HL-60 (cell line): ENCODE measurements around the gene COX8C.

Experiments used
- GABPA ChIP-seq: IDR thresholded peaks from 2 replicates; pipeline ENCODE4 v1.6.1; 2012; ENCODE audit warnings: low read depth
- POLR2AphosphoS5 ChIP-seq: IDR thresholded peaks from 2 replicates; pipeline ENCODE4 v1.6.1; 2012; ENCODE audit warnings: low read depth
- SPI1 ChIP-seq: IDR thresholded peaks from 2 replicates; pipeline ENCODE4 v1.6.1; 2012; ENCODE audit warnings: low read depth, mild to moderate bottlenecking, borderline replicate concordance
- TF ChIP-seq, protein P1 (sequence below): IDR thresholded peaks from one replicate; pipeline ENCODE4 v1.5.1; 2011; ENCODE audit warnings: low read length, control low read depth, inconsistent platforms; ENCODE audit not compliant: insufficient read depth
- TF ChIP-seq, protein P2 (sequence below): IDR thresholded peaks from 2 replicates; pipeline ENCODE4 v1.6.1; 2012; ENCODE audit warnings: low read depth; ENCODE audit not compliant: insufficient replicate concordance

DNA sequence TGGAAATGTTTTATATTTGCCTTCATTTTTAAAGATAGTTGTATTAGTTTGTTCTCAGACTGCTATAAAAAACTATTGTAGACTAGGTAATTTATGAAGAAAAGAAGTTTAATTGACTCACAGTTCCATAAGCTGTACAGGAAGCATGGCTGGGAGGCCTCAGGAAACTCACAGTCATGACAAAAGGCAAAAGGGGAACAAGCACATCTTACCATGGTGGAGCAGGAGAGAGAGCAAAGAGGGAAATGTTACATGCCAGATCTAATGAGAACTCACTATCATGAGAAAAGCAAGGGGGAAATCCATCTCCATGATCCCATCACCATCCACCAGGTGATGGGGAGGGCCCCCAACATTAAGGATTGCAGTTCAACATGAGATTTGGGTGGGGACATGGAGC lies 48.2 kb downstream of the COX8C start:
- TF ChIP-seq SPI1 (peak; percentile 68; the same call in 1 of the 2 replicates), POLR2AphosphoS5 (no peak), GABPA (no peak)
- TF ChIP-seq, protein P1, sequence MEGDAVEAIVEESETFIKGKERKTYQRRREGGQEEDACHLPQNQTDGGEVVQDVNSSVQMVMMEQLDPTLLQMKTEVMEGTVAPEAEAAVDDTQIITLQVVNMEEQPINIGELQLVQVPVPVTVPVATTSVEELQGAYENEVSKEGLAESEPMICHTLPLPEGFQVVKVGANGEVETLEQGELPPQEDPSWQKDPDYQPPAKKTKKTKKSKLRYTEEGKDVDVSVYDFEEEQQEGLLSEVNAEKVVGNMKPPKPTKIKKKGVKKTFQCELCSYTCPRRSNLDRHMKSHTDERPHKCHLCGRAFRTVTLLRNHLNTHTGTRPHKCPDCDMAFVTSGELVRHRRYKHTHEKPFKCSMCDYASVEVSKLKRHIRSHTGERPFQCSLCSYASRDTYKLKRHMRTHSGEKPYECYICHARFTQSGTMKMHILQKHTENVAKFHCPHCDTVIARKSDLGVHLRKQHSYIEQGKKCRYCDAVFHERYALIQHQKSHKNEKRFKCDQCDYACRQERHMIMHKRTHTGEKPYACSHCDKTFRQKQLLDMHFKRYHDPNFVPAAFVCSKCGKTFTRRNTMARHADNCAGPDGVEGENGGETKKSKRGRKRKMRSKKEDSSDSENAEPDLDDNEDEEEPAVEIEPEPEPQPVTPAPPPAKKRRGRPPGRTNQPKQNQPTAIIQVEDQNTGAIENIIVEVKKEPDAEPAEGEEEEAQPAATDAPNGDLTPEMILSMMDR, result no peak
- TF ChIP-seq, protein P2, sequence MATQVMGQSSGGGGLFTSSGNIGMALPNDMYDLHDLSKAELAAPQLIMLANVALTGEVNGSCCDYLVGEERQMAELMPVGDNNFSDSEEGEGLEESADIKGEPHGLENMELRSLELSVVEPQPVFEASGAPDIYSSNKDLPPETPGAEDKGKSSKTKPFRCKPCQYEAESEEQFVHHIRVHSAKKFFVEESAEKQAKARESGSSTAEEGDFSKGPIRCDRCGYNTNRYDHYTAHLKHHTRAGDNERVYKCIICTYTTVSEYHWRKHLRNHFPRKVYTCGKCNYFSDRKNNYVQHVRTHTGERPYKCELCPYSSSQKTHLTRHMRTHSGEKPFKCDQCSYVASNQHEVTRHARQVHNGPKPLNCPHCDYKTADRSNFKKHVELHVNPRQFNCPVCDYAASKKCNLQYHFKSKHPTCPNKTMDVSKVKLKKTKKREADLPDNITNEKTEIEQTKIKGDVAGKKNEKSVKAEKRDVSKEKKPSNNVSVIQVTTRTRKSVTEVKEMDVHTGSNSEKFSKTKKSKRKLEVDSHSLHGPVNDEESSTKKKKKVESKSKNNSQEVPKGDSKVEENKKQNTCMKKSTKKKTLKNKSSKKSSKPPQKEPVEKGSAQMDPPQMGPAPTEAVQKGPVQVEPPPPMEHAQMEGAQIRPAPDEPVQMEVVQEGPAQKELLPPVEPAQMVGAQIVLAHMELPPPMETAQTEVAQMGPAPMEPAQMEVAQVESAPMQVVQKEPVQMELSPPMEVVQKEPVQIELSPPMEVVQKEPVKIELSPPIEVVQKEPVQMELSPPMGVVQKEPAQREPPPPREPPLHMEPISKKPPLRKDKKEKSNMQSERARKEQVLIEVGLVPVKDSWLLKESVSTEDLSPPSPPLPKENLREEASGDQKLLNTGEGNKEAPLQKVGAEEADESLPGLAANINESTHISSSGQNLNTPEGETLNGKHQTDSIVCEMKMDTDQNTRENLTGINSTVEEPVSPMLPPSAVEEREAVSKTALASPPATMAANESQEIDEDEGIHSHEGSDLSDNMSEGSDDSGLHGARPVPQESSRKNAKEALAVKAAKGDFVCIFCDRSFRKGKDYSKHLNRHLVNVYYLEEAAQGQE, result no peak
